ENCODE measurements around the gene NKAIN4.

The NKAIN4 gene

GRCh38 chr20:63240004-63240403 is 14.3 kb downstream of the NKAIN4 start:
- Histone ChIP-seq H3K4me3 (no peak overlapping the region), H3K36me3 (no peaks in the 10 kb centered on the region), H3K27me3 (peaks cover 0 to 86% of the 10 kb centered on the region in 2 donors), H3K4me1 (no peaks in the 10 kb centered on the region), H3K27ac (no peak overlapping the region), H3K9me3 (no peaks in the 10 kb centered on the region)
- no peak for TF ChIP-seq CTCF (IDR thresholded peaks at IDR 0.05)
- intact Hi-C loops (cut with DNase I; ENCODE audit: low total_unique reads) = no loop called here
- DNase-seq = no peak

- intact Hi-C loops (cut with DNase I; ENCODE audit: low total_unique reads) = no loop called here
- no peak overlapping the region for H3K27ac ChIP-seq
Observed at GRCh38 chr20:63239431-63239830, 14.8 kb downstream of the NKAIN4 start.

GRCh38 chr20:63238514-63239125 is 15.6 kb downstream of the NKAIN4 start:
- H3K36me3 ChIP-seq = no peaks in the 10 kb centered on the region
- H3K27me3 ChIP-seq = peaks cover 0 to 87% of the 10 kb centered on the region in 2 donors
- H3K4me1 ChIP-seq = no peaks in the 10 kb centered on the region
- no peak for TF ChIP-seq CTCF (IDR thresholded peaks at IDR 0.05)
- intact Hi-C loops (cut with DNase I; ENCODE audit: low total_unique reads) = no loop called here
- no peak overlapping the region for H3K4me3 ChIP-seq
- no peak overlapping the region for H3K27ac ChIP-seq
- no peaks in the 10 kb centered on the region for H3K9me3 ChIP-seq
- DNase-seq = no peak

More at GRCh38 chr20:63239431-63239830, 14.8 kb downstream of the NKAIN4 start:
- H3K4me3 ChIP-seq = no peak overlapping the region
- peaks cover 0 to 86% of the 10 kb centered on the region in 2 donors for H3K27me3 ChIP-seq
- no peaks in the 10 kb centered on the region for H3K9me3 ChIP-seq
- no peak for DNase-seq
- no peaks in the 10 kb centered on the region for H3K4me1 ChIP-seq
- TF ChIP-seq CTCF (IDR thresholded peaks at IDR 0.05) = no peak
- no peaks in the 10 kb centered on the region for H3K36me3 ChIP-seq

- Histone ChIP-seq H3K4me3 (no peak overlapping the region), H3K36me3 (no peaks in the 10 kb centered on the region), H3K9me3 (no peaks in the 10 kb centered on the region), H3K4me1 (no peaks in the 10 kb centered on the region), H3K27ac (no peak overlapping the region), H3K27me3 (peaks cover 0 to 87% of the 10 kb centered on the region in 2 donors)
- no peak for DNase-seq
- no peak for TF ChIP-seq CTCF (IDR thresholded peaks at IDR 0.05)
- intact Hi-C loops (cut with DNase I; ENCODE audit: low total_unique reads) = no loop called here
Observed at GRCh38 chr20:63238031-63238430, 16.2 kb downstream of the NKAIN4 start.

GRCh38 chr20:63236116-63236837 is 18.0 kb downstream of the NKAIN4 start:
- DNase-seq = no peak
- intact Hi-C loops (cut with DNase I; ENCODE audit: low total_unique reads) = no loop called here
- Histone ChIP-seq H3K4me1 (no peaks in the 10 kb centered on the region), H3K4me3 (no peak overlapping the region), H3K36me3 (no peaks in the 10 kb centered on the region), H3K27ac (no peak overlapping the region), H3K9me3 (no peaks in the 10 kb centered on the region), H3K27me3 (peaks cover 0 to 86% of the 10 kb centered on the region in 2 donors)
- no peak for TF ChIP-seq CTCF (IDR thresholded peaks at IDR 0.05)

Measured in tibial artery (tissue), 4 donors.